Panc1 (cell line): ENCODE data around the gene THTPA.

Experiments
- CTCF ChIP-seq: fragments of 450-650 bp; IDR thresholded peaks from 2 replicates; pipeline ENCODE4 v1.5.1; 2017; ENCODE audit warnings: mild to moderate bottlenecking
- POLR2AphosphoS5 ChIP-seq: IDR thresholded peaks from 2 replicates; pipeline ENCODE4 v1.6.1; 2012; ENCODE audit warnings: mild to moderate bottlenecking, low read depth, low read length, moderate library complexity

- TF ChIP-seq POLR2AphosphoS5 (no peak), CTCF (no peak)
These were observed 2.4 kb downstream of the THTPA start for GRCh38 chr14:23558346-23559009.
